ENCODE measurements around the gene MB21D2.
"Not testable (repeated sequence)": the region's sequence is repeated elsewhere in the genome, so short reads cannot be mapped to it uniquely, and the experiment has no call there.

Gene MB21D2

DNA sequence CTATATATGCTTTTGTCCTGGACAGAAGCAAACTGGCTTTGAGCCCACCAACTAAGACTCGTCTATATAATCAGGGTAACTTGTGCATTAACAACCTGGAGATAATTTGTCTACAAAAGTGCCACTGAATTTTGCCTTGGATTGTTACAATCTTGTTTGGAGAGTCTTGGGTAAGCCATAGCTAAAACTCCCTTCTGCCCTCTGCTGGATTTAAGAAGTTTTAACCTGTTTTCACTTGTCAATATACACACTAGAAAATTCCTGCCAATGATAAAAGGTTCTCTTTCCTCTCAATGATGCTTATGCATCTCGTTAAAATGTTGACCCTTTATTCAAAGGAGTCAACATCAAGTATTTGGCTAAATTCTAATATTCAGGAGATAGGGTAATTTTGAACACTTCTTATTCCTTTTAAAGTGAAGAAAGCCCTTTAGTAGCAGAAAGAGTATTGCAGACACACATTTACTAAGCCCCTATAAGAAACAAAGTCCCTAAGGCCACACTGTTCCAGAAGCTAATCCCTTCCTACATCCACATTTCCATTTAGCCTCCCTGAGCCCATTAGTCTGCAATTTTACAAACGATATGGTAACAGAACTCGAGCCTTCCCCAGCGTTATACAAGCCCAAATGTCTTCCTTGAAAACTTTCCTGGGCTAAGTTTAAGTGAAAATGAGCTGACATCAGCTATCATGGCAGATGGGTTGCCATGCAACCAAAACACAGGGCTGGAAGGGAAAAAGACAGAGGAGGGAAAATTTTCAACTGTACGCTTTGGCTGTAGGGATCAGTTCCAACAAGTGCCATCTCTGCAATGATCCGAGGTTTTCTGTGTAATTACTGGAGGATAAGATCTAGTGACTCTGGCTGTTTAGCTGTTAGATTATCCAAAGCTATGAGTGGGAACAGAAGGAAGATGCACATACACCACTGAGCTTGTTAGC, 114.4 kb downstream of the MB21D2 start:
- peak; percentile 51 for DNase-seq (ENCODE audit: low spot score)

DNA sequence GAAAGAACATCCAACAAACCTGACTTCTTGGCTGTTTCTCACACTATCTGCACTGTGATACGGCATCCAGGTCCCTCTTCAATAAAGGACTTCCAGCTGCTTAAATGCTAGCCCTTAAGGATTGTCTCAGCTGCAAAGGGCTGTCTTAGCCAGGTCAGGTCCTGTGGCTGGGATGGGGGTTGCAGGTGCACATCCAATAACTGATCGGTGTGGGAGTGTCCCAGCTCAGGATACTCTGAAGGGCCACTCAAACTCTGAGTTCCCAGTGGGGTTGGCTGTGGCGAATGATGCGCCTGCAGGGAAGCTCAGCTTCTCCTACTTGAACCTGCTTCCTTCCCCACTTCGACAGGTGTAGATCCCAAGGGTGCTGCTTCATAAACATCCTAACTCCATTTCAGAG, 115.7 kb downstream of the MB21D2 start:
- no peak for DNase-seq (ENCODE audit: low spot score)

DNA sequence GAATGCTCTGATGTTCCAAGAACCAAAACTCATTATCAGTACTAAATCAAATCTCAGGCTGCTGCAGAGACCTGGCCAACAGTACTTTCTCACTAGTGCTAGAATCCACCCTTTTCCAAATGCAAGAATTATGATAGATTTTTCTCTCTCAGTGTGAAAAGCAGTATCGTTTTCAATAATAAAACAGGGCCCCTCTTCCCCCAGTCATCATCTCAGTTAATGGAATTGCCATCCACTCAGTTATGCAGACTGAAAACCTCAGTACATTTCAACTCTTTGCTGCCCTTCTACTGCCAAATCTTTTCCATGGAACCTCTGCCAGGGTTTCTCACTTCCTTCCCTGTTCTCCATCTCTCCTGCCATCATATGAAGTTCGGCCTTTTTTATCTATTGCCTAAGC, 117.9 kb downstream of the MB21D2 start:
- no peak for DNase-seq (ENCODE audit: low spot score)

DNA sequence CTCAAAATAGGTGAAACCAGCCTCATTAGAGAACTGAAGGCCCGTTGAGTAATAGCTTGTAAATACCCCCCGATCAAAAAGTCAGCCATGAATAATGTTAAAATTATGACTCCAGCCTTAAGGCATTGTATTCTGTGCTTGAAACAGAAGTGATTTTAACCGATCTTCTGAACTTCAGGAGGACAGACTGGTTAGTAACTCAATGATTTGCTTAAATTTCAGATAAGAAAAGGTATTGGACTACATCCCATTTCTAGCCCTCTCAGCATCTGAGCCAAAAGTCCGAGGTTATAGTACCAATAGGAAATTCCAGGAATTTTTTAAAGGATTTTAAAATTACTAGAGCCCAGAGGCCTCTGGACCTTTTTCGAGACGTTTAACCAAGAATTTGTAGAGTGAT, 122.6 kb downstream of the MB21D2 start:
- no peak for DNase-seq (ENCODE audit: low spot score)

DNA sequence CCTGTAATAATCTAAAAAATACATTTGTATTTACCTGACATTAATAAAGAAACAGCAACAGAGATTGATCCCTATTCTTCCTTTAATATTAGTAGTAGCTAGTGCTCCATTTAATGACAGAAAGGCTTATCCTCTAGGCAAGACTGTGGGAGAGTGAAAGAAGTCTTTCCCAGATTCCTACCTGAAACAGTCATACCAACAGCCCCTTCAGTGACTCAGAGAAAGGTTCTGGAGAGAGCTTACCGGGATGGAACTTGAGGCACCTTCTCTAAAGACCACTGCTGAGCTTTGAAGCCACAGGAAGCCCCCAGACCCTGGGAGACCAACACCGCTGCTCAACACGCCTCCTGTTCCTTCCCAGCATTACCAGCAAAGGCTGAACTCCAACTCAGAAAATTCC, 123.4 kb downstream of the MB21D2 start:
- DNase-seq (ENCODE audit: low spot score): no peak

DNA sequence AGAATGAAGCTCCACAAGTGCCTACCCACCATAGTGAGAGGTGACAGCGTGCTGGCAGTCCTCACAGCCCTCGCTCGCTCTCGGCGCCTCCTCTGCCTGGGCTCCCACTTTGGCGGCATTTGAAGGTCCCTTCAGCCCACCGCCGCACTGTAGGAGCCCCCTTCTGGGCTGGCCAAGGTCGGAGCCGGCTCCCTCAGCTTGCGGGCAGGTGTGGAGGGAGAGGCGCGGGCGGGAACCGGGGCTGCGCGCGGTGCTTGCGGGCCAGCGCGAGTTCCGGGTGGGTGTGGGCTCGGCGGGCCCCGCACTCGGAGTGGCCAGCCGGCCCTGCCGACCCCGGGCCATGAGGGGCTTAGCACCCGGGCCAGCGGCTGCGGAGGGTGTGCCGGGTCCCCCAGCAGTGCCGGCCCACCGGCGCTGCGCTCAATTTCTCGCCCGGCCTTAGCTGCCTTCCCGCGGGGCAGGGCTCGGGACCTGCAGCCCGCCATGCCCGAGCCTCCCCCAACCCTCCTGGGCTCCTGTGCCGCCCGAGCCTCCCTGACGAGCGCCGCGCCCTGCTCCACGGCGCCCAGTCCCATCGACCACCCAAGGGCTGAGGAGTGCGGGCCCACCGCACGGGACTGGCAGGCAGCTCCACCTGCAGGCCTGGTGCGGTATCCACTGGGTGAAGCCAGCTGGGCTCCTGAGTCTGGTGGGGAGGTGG, 128.7 kb downstream of the MB21D2 start:
- not testable (repeated sequence) for DNase-seq (ENCODE audit: low spot score)

DNA sequence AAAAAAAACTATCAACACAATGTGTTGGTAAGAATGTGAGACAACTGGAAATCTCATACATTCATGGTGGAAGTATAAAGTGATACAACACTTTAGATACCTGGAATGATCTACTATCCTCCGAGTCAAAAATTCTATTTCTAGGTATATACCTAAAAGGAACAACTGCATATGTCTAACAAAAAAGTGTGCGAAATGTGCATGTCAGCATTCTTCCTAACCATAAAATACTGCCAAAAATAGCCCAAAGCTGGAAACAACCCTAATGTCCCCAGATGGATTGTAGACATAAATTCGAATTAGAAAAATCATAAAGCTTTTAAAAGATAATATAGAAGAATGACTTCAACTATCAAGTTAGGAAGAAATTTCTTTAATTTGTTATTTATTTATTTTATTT, 139.1 kb downstream of the MB21D2 start:
- no peak for DNase-seq (ENCODE audit: low spot score)

DNA sequence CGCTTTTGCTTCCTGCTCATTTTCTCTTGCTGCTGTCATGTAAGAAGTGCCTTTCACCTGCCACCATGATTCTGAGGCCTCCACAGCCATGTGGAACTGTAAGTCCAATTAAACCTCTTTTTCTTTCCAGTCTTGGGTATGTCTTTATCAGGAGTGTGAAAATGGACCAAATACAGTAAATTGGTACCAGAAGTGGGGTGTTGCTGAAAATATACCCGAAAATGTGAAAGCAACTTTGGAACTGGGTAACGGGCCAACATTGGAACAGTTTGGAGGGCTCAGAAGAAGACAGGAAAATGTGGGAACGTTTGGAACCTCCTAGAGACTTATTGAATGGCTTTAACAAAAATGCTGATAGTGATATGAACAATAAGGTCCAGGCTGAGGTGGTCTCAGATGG, 143.3 kb downstream of the MB21D2 start:
- not testable (repeated sequence) for DNase-seq (ENCODE audit: low spot score)

DNA sequence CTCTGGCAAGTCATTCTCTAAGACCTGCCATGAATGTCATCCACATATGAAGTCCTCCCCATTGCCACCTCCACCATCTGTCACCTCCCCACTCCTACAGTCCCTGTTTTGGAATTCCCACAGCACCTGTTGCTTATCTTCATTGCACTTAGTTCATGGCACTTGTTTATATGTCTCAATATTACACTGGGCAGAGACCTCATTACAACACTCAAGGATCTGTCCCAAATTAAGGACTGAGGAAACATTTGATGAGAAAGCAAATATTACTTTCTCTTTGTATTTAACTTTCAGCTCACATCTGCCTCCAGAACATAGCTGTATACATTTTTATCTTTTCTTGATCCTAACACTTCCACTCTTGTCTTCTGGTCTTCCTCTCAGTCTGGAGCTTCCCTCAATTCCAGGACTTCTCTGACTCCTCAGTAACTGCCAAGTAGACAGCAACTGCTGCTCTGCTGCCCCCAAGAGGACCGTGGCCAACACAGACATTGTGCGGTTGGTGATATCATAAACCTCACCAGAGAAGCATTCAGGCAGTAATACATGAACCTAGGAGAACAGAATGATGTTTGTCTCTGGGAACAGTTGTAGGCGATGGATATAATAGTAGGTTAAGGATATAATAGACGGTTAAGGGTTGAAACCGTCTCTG, 145.3 kb downstream of the MB21D2 start:
- no peak for DNase-seq (ENCODE audit: low spot score)

DNA sequence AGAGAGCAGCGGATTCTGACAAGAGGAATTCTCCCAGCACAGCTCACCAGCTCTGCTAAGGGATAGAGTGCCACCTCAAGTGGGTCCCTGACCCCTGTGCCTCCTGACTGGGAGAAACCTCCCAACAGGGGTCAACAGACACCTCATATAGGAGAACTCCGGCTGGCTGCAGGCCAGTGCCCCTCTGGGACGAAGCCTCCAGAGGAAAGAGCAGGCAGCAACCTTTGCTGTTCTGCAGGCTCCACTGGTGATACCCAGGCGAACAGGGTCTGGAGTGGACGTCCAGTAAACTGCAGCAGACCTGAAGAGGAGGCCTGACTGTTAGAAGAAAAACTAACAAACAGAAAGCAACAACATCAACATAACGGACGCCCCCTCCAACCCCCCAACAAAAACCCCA, 159.0 kb downstream of the MB21D2 start:
- DNase-seq (ENCODE audit: low spot score): no peak

DNA sequence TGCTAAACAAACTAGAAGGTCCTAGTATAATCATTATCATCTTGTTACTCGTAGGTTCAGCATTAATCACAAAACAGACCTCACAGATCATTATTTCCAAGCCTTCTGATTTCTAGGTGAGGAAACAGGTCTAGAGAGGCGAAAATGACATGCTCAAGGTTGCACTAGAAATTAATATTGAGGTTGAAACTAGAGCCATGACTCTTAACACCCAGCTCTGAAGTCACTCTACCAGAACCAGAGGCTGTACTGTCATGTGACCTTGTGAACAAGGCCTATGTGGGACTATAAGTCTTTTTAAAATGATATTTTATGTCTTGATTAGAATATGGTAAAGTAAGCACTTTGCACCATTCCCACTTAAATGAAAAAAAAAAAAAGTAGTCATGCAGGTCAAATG, 166.5 kb downstream of the MB21D2 start:
- no peak for DNase-seq (ENCODE audit: low spot score)

DNA sequence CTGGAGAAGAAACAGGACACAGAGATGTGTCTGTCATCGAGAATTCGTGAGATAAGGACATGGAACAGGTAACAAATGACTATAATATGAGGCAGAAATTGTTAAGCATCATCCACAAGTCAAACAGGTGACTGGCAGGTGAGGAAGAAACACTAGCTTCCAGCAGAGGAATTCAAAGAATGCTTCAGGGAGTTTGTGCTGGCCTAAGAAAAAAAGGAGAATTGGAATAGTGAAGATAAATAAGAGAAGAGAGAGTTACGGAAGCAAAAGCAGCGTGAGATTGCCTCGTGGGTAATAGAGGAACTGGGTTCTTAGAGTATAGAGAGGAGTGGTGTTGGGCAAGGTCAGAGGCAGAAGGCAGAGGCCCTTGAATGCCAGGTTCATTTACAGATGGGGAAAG, 167.5 kb downstream of the MB21D2 start:
- no peak for DNase-seq (ENCODE audit: low spot score)

DNA sequence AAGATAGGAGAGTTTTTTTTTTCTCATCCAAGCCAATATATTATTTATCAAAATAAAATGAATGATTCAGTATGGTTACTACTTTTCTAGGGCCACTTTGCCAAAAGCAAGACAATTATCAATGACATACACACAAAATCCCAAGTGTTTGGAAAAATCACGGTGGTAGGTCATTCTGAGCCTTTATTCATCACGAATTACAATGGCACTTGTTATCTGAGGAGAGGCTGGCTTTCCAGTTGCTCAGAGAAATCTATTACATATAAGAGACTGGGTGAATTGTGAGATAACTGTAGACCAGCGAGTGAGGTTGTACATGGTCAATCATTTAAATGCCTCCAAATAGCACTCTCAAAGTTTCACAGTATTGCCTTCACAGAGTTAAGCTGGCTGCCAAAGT, 169.9 kb downstream of the MB21D2 start:
- DNase-seq (ENCODE audit: low spot score): no peak

DNA sequence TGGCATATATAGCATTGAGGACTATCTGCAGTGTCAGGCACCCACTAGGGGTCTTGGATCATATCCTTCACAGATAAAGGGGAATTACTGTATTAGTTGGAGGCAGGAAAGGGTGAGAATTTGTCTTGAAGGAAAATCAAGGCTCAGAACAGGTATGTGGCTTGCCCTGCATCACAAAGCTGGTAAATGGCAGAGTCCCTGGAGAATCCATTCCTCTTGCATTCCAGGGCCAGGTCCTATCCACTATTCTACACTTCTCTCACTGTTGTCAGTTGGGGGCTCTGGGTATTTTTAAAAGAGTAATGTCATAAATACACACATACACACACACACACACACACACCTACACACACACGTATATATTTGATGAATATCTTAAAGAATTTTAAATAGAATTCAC, 170.5 kb downstream of the MB21D2 start:
- no peak for DNase-seq (ENCODE audit: low spot score)

Data from NAMALWA (cell line).